Measurements from ENCODE around the gene RING1. TPM values are rescaled to one million over a fixed set of nuclear protein-coding genes. Genes with fewer than 3 reads are reported as not detected.
A peak's percentile ranks its signal among the peaks of the same experiment; 100 is the strongest.

RING1 gene
- total RNA-seq, 2 experiments from 2014 or later: 31.8 to 40.0 TPM

DNA sequence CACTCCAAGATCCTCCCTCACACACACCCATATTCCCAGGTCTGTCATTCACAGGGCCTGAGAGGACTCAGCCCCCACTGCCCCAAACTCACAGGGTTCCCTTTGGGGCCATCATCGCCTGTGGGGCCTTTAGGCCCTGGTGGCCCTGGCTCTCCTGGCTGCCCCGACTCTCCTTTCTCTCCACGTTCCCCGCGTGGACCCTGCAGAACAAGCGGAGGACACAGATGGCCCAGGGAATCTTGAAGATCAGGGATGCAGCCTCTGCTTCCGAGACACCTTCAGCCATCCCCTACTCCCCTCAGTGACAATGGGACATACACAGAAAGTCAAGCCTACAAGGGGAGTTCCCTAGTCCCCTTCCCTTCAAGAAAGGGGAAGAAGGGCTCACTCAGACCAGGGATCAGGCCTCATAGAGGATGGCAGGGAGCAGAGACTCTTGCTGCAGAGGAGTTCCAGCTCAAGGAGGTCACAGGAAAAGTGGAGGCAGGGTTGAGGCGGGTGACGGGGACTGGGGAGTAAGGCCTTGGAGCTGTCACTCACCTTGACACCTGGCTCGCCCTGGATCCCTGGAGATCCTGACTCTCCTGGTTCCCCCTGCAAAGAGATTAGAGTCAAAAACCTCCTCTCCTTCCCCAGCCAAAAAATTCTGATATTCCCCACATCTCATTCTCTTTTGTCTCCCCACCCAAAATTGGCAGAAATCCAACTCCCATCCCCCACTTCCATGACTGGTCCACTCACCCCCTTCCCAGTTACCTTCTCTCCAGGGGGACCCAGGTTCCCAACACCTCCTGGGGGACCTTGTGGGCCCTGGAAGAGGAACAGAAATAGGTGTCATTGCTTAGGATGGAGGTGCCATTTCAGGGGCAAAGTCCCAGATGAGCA, 38.8 kb upstream of the RING1 start:
- CTCF ChIA-PET (ENCODE audit: unreplicated experiment): no interaction called here
- Histone ChIP-seq H3K4me1 (ENCODE audit: insufficient read depth, low read length, poor library complexity, severe bottlenecking) (peaks cover 4% of the 10 kb centered on the region), H3K36me3 (ENCODE audit: insufficient read depth, low read length) (no peaks in the 10 kb centered on the region), H4K20me1 (ENCODE audit: insufficient read depth, low read length) (no peaks in the 10 kb centered on the region), H3K27ac (ENCODE audit: low read depth, low read length, poor library complexity, severe bottlenecking) (no peak overlapping the region), H2AFZ (ENCODE audit: low read length) (no peak overlapping the region), H3K4me3 (ENCODE audit: low read depth, low read length, poor library complexity, severe bottlenecking) (no peak overlapping the region), H3K4me2 (ENCODE audit: low read length) (no peak overlapping the region), H3K9me2 (ENCODE audit: insufficient read depth, low read length) (no peaks in the 10 kb centered on the region), H3K79me2 (ENCODE audit: insufficient read depth, low read depth, low read length) (no peaks in the 10 kb centered on the region), H3K9me3 (ENCODE audit: low read length) (no peaks in the 10 kb centered on the region)
- no TSS peak for BruUV-seq (replicated peaks)
- DNase-seq (ENCODE audit: low spot score): no peak
- POLR2A ChIA-PET: no interaction called here
- intact Hi-C loops (cut with micrococcal nuclease; ENCODE audit: unreplicated experiment): no loop called here
- TF ChIP-seq, protein P1, sequence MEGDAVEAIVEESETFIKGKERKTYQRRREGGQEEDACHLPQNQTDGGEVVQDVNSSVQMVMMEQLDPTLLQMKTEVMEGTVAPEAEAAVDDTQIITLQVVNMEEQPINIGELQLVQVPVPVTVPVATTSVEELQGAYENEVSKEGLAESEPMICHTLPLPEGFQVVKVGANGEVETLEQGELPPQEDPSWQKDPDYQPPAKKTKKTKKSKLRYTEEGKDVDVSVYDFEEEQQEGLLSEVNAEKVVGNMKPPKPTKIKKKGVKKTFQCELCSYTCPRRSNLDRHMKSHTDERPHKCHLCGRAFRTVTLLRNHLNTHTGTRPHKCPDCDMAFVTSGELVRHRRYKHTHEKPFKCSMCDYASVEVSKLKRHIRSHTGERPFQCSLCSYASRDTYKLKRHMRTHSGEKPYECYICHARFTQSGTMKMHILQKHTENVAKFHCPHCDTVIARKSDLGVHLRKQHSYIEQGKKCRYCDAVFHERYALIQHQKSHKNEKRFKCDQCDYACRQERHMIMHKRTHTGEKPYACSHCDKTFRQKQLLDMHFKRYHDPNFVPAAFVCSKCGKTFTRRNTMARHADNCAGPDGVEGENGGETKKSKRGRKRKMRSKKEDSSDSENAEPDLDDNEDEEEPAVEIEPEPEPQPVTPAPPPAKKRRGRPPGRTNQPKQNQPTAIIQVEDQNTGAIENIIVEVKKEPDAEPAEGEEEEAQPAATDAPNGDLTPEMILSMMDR (conservative IDR thresholded peaks at IDR 0.05; ENCODE audit: low read length): no peak
- TF ChIP-seq EZH2phosphoT487 (IDR thresholded peaks at IDR 0.05; ENCODE audit: borderline replicate concordance, low read depth, low read length): no peak

DNA sequence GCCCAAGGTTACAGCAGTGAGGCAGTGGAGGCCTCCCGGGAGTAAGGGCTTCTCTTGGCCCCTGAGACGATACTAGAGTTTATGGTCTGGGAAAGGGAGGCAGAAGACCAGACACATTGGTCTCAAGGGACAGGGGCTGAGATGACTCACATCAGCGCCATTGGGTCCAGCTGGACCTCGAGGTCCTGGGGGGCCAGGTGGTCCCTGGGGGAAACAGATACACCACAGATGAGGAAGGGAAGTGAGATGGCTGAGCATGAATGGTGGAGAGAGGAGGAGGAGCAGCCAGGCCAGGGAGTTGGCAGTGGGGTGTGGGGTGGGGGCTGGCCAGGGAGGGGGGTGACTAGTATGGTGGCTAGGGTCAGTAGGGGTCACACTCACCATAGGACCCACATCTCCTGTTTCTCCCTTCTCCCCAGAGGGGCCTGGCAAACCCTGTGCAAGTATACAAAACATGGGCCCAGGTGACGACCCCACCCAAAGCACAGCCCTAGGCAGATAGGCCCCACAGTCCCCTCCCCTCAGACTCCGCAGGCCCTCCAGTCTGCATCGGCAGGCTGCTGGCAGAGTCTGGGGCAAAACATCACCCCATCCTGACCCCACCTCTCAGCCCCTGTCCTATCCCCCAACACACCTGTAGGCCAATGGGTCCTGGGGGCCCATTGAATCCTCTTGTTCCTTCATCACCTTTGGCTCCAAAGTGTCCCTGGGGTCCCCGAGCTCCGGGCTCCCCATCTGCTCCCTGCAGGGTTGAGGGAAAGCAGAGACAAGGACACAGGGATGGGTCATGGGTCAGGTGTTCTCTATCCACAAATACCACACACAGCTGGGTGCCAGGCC, 37.9 kb upstream of the RING1 start:
- ChIA-PET CTCF (ENCODE audit: unreplicated experiment) (no interaction called here), POLR2A (no interaction called here)
- Histone ChIP-seq H3K4me2 (ENCODE audit: low read length) (no peak overlapping the region), H3K36me3 (ENCODE audit: insufficient read depth, low read length) (no peaks in the 10 kb centered on the region), H3K9me3 (ENCODE audit: low read length) (no peaks in the 10 kb centered on the region), H3K27ac (ENCODE audit: low read depth, low read length, poor library complexity, severe bottlenecking) (no peak overlapping the region), H3K9me2 (ENCODE audit: insufficient read depth, low read length) (no peaks in the 10 kb centered on the region), H2AFZ (ENCODE audit: low read length) (no peak overlapping the region), H4K20me1 (ENCODE audit: insufficient read depth, low read length) (no peaks in the 10 kb centered on the region), H3K4me3 (ENCODE audit: low read depth, low read length, poor library complexity, severe bottlenecking) (no peak overlapping the region), H3K4me1 (ENCODE audit: insufficient read depth, low read length, poor library complexity, severe bottlenecking) (peaks cover 4% of the 10 kb centered on the region), H3K79me2 (ENCODE audit: insufficient read depth, low read depth, low read length) (no peaks in the 10 kb centered on the region)
- BruUV-seq (replicated peaks): no TSS peak
- DNase-seq (ENCODE audit: low spot score): peak; percentile 24
- intact Hi-C loops (cut with micrococcal nuclease; ENCODE audit: unreplicated experiment): no loop called here
- TF ChIP-seq, protein P1 (conservative IDR thresholded peaks at IDR 0.05; ENCODE audit: low read length): no peak
- TF ChIP-seq EZH2phosphoT487 (IDR thresholded peaks at IDR 0.05; ENCODE audit: borderline replicate concordance, low read depth, low read length): no peak
